Chondrocyte (in vitro differentiated cells): Measurements from ENCODE around the gene RASGRP3. TPM values are rescaled to one million over a fixed set of nuclear protein-coding genes. Genes with fewer than 3 reads are reported as not detected.

Experiments used
- DNase-seq: peaks from one replicate; pipeline ENCODE4 v3.0.0; 2021; ENCODE audit warnings: mixed read lengths, low spot score
- H3K27ac Mint-ChIP-seq: one replicate; pipeline ENCODE4 v1.8.0; 2021; ENCODE audit warnings: mild to moderate bottlenecking, moderate library complexity, mixed read lengths; ENCODE audit not compliant: unreplicated experiment
- H3K27me3 Mint-ChIP-seq: 2 replicates; pipeline ENCODE4 v1.8.0; 2021; ENCODE audit warnings: low read depth, mixed read lengths
- H3K36me3 Mint-ChIP-seq: 2 replicates; pipeline ENCODE4 v1.8.0; 2021; ENCODE audit warnings: low read depth, mixed read lengths
- H3K4me1 Mint-ChIP-seq: 2 replicates; pipeline ENCODE4 v1.8.0; 2021; ENCODE audit warnings: low read depth, mild to moderate bottlenecking, mixed read lengths
- H3K4me3 Mint-ChIP-seq: one replicate; pipeline ENCODE4 v1.8.0; 2021; ENCODE audit warnings: mild to moderate bottlenecking, moderate library complexity, mixed read lengths; ENCODE audit not compliant: unreplicated experiment
- H3K9me3 Mint-ChIP-seq: 2 replicates; pipeline ENCODE4 v1.8.0; 2021; ENCODE audit warnings: low read depth, mixed read lengths
- CTCF ChIP-seq: fragments of 200-600 bp; sonication (generic); IDR thresholded peaks from 2 replicates; pipeline ENCODE4 v1.5.0; 2021; ENCODE audit warnings: antibody characterized with exemption, mild to moderate bottlenecking, moderate library complexity
- total RNA-seq: library from RNA; stranded (reverse); gene quantifications from 3 replicates; pipeline ENCODE4 v1.2.1, GENCODE V29; 2021

Gene RASGRP3
- total RNA-seq, 1 donor from 2014 or later, result 3.0 TPM

GRCh38 chr2:33496726-33497125 is 20.3 kb downstream of the RASGRP3 start:
- H3K4me1 Mint-ChIP-seq, result peaks cover 42% of the 10 kb centered on the region
- TF ChIP-seq CTCF, result no peak
- DNase-seq, result no peak
- no peak overlapping the region for H3K4me3 Mint-ChIP-seq
- no peaks in the 10 kb centered on the region for H3K9me3 Mint-ChIP-seq
- peaks cover 2% of the 10 kb centered on the region for H3K36me3 Mint-ChIP-seq
- no peaks in the 10 kb centered on the region for H3K27me3 Mint-ChIP-seq
- H3K27ac Mint-ChIP-seq, result peak overlapping the region; percentile 65

- no peak for DNase-seq
- no peaks in the 10 kb centered on the region for H3K9me3 Mint-ChIP-seq
- peaks cover 2% of the 10 kb centered on the region for H3K36me3 Mint-ChIP-seq
- H3K4me1 Mint-ChIP-seq, result peaks cover 42% of the 10 kb centered on the region
- no peak for TF ChIP-seq CTCF
- no peak overlapping the region for H3K4me3 Mint-ChIP-seq
- no peak overlapping the region for H3K27ac Mint-ChIP-seq
- no peaks in the 10 kb centered on the region for H3K27me3 Mint-ChIP-seq
Observed at GRCh38 chr2:33497221-33497650, 20.8 kb downstream of the RASGRP3 start.

- Mint-ChIP-seq H3K36me3 (peaks cover 2% of the 10 kb centered on the region), H3K27ac (peak overlapping the region; percentile 33), H3K4me1 (peaks cover 42% of the 10 kb centered on the region), H3K4me3 (no peak overlapping the region), H3K27me3 (no peaks in the 10 kb centered on the region), H3K9me3 (no peaks in the 10 kb centered on the region)
- DNase-seq, result no peak
- no peak for TF ChIP-seq CTCF
Observed at GRCh38 chr2:33498291-33498956, 22.0 kb downstream of the RASGRP3 start.

- H3K9me3 Mint-ChIP-seq, result no peaks in the 10 kb centered on the region
- DNase-seq, result no peak
- no peaks in the 10 kb centered on the region for H3K27me3 Mint-ChIP-seq
- no peak overlapping the region for H3K27ac Mint-ChIP-seq
- H3K4me3 Mint-ChIP-seq, result no peak overlapping the region
- no peak for TF ChIP-seq CTCF
- H3K36me3 Mint-ChIP-seq, result peaks cover 2% of the 10 kb centered on the region
- H3K4me1 Mint-ChIP-seq, result peaks cover 34% of the 10 kb centered on the region
Observed at GRCh38 chr2:33500177-33500576, 23.7 kb downstream of the RASGRP3 start.

- Mint-ChIP-seq H3K9me3 (no peaks in the 10 kb centered on the region), H3K27me3 (no peaks in the 10 kb centered on the region), H3K4me1 (peaks cover 17% of the 10 kb centered on the region), H3K27ac (no peak overlapping the region), H3K36me3 (peaks cover 2% of the 10 kb centered on the region), H3K4me3 (no peak overlapping the region)
- no peak for DNase-seq
- no peak for TF ChIP-seq CTCF
Observed at GRCh38 chr2:33502025-33502424, 25.6 kb downstream of the RASGRP3 start.
